GM19397 (cell line): ENCODE measurements around the gene TOR1B.
"Not testable (repeated sequence)": the region's sequence is repeated elsewhere in the genome, so short reads cannot be mapped to it uniquely, and the experiment has no call there.

ENCODE experiments used
- ATAC-seq: cut with Tn5 transposase; IDR thresholded peaks from one replicate; pipeline ENCODE4 v1.9.1; 2021; ENCODE audit warnings: mild to moderate bottlenecking, moderate library complexity; ENCODE audit not compliant: unreplicated experiment

Gene TOR1B

DNA sequence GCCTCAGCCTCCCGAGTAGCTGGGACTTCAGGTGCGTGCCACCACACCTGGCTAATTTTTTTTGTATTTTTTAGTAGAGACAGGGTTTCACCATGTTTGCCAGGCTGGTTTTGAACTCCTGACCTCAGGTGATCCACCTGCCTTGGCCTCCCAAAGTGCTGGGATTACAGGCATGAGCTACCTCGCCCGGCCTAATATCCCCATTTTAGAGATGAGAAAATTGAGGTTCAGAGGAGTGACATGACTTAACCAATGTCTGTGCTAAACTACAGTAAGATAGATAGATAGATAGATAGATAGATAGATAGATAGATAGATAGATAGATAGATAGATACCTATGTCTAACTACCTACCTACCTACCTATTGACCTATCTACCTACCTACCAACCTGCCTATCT is 26.9 kb upstream of the TOR1B start:
- ATAC-seq, result not testable (repeated sequence)

DNA sequence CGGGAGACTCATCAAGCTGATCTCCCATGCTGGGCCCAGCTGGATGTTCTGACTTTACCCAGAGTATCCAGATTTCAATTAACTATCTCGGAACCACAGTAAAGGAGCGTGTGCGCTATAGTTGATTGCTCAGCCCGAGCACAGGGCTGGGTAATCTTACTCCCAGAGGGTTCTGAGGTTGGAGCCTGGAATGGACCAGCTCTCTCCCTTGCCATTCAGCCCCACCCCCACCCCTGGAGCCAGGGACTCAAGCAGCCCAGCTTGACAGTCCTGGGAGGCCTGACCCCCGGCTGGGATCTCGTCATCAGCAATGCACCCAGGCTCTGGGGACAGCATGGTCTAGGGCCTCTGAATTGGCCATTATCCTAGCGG is 26.4 kb upstream of the TOR1B start:
- ATAC-seq, result no peak

DNA sequence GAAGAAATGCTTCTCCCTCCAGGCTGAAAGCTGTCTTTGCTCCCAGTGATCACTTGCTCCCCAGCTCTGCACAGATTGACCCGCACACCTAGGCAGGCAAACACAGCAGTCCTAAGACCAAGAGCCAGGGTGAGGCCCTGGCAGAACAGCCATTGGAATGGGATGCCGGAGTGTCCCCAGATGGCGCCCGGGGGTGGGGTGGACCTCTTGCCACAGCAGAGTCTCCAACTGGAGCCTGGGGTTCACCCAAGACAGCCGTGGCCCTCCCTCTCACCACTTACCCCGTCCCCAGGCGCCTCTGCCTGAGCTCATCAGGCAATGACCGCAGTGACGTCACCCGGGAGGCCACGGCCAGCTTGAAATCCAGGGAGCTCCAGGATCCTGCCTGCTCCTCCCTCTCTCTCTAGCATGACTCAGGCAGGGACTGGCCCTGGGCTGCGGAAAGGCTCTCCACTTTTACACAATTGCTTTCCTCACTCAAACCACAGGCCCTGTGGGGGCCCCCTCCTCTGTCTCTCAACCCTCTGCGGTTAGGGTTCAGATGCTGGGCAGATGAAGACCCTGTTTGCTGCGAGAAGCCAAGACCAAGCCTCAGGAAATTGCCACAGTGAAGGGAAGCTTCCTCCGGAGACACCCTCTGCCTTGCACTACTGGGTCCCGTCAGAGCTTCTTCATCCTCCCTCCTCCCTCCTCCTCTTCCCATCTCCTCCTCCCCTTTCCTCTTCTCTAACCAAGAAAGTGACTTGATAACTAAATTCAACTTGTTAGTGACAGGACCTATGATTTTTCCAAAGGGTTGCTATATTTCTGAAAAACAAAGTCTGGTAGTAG is 25.8 kb upstream of the TOR1B start:
- ATAC-seq, result no peak

DNA sequence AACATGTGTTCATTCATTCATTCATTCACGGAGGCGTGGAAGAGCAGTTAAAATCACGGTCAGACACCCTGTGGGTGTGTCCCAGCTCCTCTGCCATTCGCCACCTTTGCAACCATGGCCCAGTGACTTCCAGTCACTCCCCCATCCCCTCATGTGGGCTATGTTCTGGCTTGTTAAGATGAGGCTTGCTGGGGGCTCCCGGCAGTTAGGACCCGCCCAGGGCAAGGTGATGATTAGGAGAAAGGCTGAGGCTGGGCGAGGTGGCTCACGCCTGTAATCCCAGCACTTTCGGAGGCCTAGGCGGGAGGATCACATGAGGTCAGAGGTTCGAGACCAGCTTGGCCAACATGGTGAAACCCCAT is 25.2 kb upstream of the TOR1B start:
- no peak for ATAC-seq

DNA sequence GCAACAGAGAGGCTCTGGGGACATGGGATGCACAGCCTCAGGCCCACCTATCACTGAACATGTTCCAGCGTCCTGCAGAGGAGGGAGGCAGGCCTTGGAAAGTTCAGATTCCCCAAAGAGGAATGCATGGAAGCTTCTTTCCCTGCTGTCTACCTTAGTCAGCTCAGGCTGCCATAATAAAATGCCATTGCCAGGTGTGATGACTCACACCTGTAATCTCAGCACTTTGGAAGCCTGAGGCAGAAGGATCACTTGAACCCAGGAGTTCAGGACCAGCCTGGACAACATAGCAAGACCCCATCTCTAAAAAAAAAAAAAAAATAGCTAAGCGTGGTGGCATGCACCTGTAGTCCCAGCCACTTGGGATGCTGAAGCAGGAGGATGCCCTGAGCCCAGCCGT is 24.5 kb upstream of the TOR1B start:
- ATAC-seq, result no peak

DNA sequence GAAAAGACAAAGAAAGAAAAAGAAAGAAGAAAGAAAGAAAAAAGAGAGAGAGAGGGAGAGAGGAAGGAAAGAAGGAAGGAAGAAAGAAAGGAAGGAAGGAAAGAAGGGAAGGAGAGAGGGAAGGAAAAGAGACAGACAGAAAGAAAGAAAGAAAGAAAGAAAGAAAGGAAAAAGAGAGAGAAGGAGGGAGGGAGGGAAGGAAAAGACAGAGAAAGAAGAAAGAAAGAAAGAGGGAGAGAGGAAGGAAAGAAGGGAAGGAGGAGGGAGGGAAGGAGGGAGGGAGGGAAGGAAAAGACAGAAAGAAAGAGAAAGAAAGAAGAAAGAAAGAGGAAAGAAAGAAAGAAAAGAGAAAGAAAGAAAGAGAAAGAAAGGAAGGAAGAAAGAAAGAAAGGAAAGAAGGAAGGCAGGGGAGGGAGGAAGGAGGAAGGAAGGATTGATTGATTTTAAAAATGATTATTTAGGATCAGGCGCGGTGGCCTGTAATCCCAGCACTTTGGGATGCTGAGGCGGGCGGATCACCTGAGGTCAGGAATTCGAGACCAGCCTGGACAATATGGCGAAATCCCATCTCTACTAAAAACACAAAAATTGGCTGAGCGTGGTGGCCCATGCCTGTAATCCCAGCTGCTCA is 23.3 kb upstream of the TOR1B start:
- ATAC-seq, result no peak

DNA sequence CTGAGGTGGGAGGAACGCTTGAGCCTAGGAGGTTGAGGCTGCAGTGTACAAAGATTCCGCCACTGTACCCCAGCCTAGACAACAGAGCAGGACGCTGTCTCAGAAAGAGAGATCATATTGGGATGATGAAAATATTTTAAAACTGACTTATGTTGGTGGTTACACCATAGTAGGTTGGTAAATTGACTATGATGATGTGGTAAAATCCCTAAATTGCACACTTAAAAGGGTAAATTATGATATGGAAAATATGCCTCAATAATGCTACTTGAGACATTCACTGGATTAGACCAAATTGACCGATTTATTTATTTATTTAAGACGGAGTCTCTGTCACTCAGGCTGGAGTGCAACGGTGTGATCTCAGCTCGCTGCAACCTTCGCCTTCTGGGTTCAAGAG is 21.9 kb upstream of the TOR1B start:
- no peak for ATAC-seq

DNA sequence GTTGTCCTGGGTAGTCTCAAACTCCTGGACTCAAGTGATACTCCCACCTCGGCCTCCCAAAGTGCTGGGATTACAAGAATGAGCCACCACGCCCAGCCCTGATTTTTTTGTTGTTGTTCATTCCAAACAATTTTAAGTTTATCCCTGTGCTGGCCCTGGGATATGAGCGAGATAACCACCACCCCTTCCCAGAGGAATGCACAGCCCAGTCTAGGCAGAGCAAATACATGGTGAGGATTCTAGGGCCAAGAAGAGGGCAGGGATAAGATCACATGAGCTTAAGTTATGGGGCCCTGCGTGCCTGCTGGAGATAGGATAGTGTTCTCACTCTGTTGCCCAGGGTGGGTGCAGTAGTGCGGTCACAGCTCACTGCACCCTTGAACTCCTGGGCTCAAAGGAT is 21.0 kb upstream of the TOR1B start:
- ATAC-seq, result no peak

DNA sequence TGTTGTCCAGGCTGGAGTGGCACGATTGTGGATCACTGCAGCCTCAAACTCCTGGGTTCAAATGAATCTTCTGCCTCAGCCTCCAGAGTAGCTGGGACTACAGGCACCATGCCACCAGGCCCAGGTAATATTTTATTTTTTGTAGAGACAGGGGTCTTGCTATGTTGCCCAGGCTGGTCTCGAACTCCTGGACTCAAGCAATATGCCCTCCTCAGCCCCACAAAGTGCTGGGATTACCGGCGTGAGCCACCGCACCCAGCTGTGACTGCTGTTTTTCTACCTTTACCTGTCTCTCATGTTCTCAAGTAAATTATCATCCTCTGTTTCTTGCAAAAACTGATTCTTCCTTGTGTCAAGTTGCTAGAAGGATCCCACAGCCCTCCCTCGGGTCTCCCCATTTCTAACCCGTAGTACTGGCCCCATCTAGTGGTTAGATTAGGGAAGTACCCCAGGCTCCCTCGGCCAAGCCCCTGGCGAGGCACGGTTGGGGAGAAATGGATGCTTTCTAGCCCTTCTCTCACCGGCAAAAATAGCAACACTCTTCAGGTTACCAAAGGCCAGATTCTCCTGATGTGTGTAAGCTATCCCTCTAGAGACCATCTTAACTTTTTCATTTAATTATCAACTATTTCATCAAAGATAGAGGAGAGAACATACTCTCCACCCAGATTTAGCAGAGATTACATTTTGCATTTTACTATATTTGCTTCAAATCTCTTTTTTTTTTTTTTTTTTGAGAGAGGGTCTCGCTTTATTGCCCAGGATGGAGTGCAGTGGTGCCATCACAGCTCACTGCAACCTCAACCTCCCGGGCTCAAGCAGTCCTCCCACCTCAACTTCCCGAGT is 19.2 kb upstream of the TOR1B start:
- no peak for ATAC-seq

DNA sequence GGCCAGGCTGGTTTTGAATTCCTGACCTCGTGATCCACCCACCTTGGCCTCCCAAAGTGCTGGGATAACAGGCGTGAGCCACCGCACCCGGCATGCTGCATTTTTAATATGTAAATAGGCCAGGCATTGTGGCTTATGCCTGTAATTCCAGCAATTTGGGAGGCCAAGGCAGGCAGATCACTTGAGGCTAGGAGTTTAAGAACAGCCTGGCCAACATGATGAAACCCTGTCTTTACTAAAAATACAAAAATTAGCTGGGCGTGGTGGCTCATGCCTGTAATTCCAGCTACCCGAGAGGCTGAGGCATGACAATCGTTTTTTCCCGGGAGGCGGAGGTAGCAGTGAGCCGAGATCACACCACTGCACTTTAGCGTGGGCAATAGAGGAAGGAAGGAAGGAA is 18.0 kb upstream of the TOR1B start:
- not testable (repeated sequence) for ATAC-seq

DNA sequence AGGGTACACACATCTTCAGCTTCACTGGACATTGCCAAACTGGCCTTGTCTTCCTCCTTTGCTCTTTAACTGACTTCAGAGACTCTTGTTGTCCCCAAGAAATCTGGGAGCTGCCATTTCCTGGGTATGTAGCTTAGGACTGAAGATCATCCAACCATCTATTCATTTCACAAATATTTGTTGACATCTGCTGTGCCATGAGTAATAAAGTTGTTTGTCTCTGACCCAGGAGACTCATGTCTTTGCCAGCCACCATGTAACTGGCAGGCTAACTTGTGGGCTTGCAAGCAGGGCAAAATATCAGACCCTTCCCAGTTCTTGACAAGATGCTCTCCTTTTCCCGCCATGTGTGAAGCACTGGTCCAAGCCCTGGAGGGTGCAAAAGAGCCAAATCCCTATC is 17.1 kb upstream of the TOR1B start:
- no peak for ATAC-seq

DNA sequence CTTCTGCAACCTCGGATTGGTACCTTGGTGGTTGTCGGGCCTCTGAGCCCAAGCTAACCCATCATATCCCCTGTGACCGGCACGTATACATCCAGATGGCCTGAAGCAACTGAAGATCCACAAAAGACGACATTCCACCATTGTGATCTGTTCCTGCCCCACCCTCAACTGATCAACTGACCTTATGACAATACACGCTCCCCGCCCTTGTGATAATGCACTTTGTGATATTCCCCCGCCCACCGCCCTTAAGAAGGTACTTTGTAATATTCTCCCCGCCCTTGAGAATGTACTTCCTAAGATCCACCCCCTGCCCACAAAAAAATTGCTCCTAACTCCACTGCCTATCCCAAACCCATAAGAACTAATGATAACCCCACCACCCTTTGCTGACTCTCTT is 16.5 kb upstream of the TOR1B start:
- ATAC-seq, result no peak

DNA sequence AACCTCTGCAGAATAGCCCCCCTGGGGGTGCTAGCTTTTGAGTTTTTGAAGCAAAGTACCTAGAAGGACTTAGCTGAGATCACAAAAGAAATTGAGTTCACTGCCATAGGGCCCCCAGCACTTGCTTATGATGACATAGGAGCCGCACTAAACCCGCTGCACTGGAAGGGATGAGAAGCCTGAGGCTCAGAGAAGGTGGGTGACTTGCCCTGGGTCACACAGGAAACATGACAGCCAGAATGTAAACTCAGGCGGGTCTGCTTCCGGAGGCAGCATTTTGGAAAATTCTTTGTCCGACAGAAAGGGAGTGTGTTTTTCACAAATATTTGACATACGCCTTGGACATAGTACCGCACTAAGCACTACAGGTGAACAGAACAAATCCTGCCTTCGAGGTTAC is 8.4 kb upstream of the TOR1B start:
- no peak for ATAC-seq

DNA sequence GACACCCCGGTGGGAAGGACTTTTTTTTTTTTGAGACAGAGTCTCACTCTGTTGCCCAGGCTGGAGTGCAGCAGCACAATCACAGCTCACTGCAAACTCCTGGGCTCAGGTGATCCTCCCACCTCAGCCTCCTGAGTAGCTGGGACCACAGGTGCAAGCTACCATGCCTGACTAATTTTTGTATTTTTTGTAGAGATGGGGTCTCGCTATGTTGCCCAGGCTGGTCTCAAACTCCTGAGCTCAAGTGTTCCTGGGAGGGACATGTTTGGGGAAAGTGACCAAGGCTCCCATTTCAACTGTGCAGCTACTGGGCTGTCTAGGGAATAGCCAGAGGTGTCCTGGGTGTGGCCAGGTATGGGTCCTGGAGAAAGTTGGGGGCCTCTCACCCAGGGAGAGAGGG is 7.0 kb upstream of the TOR1B start:
- not testable (repeated sequence) for ATAC-seq

DNA sequence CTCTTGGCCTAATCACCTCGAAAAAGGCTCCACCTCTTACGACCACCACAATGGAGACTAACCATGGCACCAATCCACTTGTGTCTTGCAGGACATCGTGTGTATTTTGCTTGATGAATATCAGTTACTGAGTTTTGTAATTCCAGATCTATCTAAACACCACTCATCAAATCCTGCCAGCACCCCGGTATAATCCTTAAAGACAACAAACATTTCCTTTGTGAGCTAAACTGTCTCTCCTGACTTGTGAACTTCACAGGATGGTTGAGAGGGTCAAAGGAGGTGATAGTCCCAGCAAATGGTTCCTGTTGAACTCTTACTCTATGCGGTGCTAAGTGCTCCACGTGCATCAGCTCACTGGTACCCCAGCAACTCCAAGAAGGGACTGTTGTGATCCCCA is 4.0 kb upstream of the TOR1B start:
- ATAC-seq, result no peak

DNA sequence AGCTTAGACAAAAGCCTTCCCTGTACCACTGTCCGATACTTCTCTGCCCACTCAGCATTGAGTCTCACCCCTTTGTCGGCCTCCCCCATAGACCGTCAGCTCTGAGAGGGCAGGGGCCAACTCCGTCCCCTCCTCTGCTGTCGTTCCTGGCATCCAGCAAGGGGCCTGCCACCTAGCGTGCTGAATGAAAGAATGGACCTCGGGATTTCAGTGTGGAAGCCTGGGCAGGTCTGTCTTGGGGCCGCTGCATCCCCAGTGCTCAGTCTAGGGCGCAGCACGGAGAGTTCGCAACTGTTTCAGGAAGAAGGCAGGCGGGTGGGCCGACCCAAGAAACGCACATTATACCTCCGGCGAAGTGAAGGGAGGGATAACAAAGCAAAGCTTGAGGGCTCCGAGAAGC is 1.5 kb upstream of the TOR1B start:
- ATAC-seq, result no peak

DNA sequence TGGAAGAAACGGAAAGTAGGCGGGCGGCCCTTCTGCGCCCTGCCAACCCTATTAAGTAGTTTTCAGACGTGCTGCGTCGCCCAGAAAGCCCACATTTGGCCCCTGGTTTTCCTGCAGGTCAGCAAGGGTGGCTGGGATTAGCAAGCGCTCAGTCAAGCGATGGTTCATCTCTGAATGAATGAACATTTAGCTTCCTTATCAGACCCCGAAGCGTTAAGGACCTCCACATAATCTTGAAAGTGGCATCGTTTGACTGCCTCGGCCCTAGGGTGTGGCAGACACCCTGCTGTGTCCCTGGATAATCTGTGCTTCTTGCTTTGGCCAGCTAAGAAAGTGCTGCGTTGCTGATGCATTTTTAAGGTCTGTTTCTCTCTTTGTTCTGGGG is 684 bp downstream of the TOR1B start:
- ATAC-seq, result peak; percentile 10

DNA sequence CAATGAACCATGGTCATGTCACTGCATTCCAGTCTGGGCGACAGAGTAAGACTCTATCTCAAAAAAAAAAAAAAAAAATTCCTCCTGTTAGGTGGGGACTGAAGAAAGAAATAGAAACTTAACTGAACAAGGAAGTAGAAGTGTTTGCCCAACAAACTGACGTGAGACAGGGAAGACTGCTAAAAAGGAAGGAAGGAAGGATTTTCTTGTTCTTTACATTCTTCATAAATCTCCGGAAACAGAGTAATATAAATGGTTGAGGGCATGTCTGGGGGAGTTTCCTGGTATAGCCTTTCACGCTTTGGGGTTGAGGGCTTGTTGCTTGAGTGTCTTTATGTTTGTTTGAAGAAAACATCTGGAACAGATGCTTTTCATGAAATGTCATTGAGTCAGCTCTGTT is 3.1 kb downstream of the TOR1B start:
- ATAC-seq, result no peak

DNA sequence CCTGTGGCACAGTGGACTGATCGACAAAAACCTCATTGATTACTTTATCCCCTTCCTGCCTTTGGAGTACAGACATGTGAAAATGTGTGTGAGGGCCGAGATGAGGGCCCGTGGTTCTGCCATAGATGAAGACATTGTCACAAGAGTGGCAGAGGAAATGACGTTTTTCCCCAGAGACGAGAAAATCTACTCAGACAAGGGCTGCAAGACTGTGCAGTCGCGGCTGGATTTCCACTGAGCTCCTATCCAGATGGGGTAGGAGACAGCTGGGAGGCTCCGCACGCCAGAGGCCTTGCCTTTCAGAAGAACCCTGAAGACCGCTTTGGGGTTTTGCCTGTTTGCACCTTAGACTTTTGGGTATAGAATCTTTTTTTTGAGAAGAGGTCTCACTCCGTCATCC is 6.4 kb downstream of the TOR1B start:
- no peak for ATAC-seq

DNA sequence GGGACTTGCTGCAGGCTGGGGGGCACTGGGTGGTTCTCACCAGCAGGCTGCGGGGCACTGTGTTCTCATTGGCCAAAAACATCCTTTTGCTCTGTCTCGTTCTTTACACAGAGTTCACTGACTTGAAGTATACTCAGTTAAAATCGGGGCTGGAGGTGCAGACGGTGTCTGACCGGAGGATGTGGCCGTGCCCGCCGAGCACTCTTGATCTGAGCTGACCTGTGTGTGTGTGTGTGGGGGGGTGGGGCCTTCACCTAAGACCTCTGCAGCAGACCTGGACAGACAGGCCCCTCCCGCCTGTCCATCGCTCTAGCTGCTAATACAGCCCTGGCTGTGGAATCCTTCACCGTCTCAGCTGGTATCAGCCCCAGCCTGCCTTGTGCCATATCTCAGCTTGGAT is 7.1 kb downstream of the TOR1B start:
- no peak for ATAC-seq

DNA sequence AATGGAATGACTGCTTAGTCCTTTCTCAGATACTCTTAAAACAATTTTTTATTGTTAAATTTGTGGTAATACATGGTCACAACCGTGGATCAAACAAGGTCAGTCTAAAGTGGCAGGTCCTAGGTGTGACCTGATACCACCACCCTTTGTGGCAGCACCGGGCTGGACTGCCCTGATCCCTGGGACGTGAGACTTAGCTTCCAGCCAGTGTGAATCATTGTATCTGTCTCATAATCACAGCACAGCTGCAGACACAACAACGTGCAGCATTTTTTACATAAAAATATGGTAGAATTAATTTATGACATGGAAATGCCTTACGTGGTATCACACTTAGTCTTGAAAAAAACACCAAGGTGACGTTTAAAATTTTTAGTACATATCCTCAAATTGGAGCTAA is 7.8 kb downstream of the TOR1B start:
- ATAC-seq, result no peak

DNA sequence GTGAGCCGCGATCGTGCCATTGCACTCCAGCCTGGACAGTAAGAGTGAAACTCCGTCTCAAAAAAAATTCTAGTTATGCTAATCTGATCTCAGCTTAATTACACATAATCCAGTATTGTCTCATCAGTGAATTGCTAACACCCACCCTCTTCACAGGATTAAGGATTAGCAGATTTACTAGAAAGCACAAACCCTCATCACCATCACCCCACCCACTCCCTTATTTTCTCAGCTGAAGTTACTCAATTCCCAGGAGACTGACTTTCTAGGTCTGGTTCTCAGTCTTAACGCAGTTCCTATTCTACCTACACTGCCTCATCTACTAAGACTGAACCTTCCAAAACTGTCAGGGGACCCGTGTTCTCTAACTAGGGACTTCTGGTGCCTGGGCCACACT is 9.0 kb downstream of the TOR1B start:
- ATAC-seq, result no peak
